Superior temporal gyrus (tissue), 1 donor: ENCODE results near the gene TYK2.
"Not testable (repeated sequence)": the region's sequence is repeated elsewhere in the genome, so short reads cannot be mapped to it uniquely, and the experiment has no call there.

Experiments
- DNase-seq: peaks from one replicate; pipeline ENCODE4 v3.0.0-alpha.2; 2016; ENCODE audit errors: extremely low spot score

Gene TYK2

GRCh38 chr19:10377140-10377640 lies 3.2 kb downstream of the TYK2 start:
- DNase-seq, result not testable (repeated sequence)

- DNase-seq, result no peak
Observed at GRCh38 chr19:10374931-10375330, 5.4 kb downstream of the TYK2 start.

DNA sequence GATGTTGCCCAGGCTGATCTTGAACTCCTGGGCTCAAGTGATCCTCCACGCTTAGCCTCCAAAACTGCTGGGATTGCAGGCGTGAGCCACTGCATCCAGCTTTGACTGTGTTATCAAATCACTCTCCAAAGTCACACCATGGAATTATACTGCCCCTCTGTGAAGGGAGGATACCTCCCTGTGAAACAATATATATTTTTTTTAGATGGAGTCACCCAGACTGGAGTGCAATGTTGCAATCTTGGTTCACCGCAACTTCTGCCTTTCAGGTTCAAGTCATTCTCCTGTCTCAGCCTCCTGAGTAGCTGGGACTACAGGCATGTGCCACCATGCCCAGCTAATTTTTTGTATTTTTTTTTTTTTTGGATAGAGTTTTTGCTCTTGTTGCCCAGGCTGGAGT lies 7.7 kb downstream of the TYK2 start:
- DNase-seq, result no peak

DNA sequence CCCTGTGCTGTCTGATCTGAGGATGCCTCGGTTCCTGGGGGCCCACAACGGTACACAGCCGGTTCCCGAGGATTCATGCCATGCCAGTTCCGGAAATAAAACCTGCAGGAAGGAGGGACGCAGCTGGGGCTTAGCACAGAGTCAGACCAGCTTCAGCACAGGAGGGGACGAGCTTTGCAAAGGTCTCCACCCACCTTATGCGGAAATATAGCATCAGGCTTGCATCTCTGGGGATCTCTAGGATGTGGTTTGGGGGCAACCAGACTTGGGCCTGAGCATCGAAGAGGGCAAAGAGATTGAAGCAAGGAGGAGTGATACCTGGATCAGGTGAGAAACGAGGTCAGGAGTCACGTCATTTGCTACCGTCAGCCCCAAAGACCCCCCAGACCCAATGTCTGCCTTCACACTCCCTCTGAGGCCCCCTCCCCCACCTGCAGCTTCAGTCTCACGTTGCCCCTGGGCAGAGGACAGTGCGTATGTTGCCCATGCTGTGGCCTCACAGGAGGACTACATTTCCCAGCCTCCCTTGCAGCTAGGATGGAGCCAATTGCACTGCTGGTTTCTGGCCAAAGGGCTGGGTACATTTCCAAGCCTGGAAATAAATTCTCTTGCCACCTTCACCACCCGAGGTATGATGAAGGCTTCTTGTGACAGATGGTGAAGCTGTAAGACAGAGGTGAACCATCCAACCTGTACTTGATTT lies 12.1 kb downstream of the TYK2 start:
- DNase-seq, result no peak

GRCh38 chr19:10366950-10367512 lies 13.3 kb downstream of the TYK2 start:
- not testable (repeated sequence) for DNase-seq

- DNase-seq, result no peak
Observed at GRCh38 chr19:10365518-10365917, 14.9 kb downstream of the TYK2 start.

- DNase-seq, result peak; percentile 24
Observed at GRCh38 chr19:10364644-10365043, 15.7 kb downstream of the TYK2 start.

DNA sequence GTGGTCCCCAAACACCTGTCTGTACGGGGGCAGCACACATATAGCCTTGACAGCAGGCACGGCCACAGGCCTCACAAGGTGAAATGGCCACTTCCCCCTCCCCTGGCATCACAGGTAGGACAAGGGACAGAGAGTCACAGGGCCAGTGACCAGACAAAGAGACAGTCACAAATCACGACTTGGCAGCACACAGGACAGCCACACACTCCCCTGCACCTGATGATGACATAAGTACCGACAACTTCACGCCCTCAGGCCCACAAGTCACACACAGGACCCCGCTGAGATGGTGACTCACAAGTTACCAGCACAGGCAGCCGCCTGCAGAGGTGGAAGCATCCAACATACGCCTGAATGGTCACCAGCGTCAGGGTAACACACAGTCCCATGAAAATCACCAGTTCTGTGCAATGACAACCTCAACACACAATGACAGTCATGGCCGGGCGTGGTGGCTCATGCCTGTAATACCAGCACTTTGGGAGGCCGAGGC lies 16.5 kb downstream of the TYK2 start:
- DNase-seq, result no peak

GRCh38 chr19:10362259-10362658 lies 18.1 kb downstream of the TYK2 start:
- DNase-seq, result no peak

DNA sequence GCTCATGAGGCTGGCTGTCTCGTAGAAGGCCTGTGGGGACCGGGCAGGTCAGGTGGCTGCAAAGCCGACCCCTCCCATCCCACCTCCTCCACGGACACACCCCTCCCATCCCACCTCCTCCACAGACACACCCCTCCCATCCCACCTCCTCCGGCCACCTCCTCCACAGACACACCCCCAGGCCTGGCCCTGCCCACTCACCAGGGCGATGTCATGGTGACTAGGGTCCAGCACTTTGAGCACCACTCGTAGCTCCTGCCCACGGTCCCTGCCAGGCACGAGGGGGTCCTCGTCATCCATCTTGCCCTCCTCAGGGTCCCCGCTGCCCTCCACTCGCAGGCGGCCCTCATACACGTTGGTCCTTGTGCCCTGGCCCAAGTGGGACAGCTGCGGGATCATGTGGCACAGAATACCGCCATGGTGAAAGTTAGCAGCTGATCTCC lies 18.8 kb downstream of the TYK2 start:
- DNase-seq, result no peak

GRCh38 chr19:10356431-10356830 lies 23.9 kb downstream of the TYK2 start:
- no peak for DNase-seq

GRCh38 chr19:10353793-10354391 lies 26.5 kb downstream of the TYK2 start:
- DNase-seq, result no peak

GRCh38 chr19:10352764-10353671 lies 27.4 kb downstream of the TYK2 start:
- no peak for DNase-seq

GRCh38 chr19:10346509-10346908 lies 33.9 kb downstream of the TYK2 start:
- peak; percentile 13 for DNase-seq

- peak; percentile 42 for DNase-seq
Observed at GRCh38 chr19:10344780-10345179, 35.6 kb downstream of the TYK2 start.

DNA sequence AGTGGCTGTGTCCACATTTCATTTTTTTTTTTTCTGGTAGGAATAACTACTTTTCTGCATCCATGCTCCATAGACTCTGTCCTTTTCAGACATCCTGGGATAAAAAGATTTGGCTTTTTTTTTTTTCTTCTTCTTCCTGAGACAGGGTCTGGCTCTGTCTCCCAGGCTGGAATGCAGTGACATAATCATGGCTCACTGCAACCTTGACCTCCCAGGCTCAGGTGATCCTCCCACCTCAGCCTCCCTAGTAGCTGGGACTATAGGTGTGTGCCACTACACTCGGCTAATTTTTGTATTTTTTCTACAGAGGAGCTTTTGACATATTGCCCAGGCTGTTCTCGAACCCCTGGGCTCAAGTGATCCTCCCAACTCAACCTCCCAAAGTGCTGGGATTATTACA lies 36.9 kb downstream of the TYK2 start:
- no peak for DNase-seq

GRCh38 chr19:10339977-10340376 lies 40.4 kb downstream of the TYK2 start:
- DNase-seq, result no peak

- no peak for DNase-seq
Observed at GRCh38 chr19:10339380-10339960, 40.9 kb downstream of the TYK2 start, which contains the start of gene ICAM3. Gene ICAM3 (minus strand): TSS chr19:10339624. CDS start chr19:10339614, 10 bp downstream.

DNA sequence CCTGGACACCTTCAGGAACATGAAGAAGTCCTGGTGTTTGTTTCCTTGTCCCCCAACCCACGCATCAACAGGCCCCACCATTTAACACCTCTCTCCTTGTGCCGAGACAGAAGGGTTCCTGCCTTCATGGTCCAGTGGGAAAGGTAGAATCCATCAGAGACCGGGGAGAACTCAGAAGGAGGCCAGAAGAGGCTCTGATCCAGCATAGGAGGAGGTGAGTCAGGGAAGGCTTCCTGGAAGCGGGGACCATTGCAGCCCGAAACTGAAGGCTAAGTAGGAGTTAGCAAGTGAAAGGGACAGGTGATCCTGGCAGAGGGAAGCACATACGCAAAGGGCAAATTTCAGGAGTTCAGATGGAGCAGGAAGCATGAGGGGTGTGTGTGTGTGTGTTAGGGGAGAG lies 41.4 kb downstream of the TYK2 start:
- no peak for DNase-seq

GRCh38 chr19:10336725-10337124 lies 43.6 kb downstream of the TYK2 start:
- not testable (repeated sequence) for DNase-seq

DNA sequence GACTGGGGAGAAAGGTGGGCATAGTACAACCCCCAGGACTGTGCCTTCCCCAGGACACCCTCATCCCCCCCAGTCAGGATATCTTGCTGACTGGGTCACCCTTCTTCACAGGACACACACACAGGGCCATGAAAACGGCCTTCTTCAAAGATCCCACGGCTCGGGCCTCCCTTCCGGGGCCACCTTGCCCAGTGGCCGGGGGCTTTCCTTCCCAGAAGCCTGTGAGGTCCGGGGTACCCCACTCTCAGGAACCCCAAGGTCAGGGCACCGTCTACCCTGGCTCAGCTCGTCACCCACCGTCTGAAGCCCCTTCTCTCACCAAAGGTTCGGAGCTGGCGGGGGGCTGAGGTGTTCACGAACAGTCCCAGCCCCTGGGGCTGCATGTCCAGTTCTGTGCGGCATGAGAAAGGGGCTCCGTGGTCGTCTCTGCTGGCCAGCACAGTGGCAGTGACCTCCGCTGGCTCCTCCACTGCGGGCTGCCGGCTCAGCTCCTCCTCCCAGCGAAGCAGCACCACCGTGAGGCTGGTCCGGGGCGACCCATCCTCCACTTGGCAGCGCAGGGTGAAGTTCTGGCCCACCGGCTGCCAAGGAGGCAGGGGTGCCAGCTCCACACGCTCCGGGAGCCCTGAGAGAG lies 44.9 kb downstream of the TYK2 start:
- no peak for DNase-seq
